GM19240 (cell line): ENCODE data around the gene VGLL4.
"Not testable (repeated sequence)": the region's sequence is repeated elsewhere in the genome, so short reads cannot be mapped to it uniquely, and the experiment has no call there.

Experiments
- DNase-seq: peaks from one replicate; pipeline ENCODE4 v3.0.0; 2011; ENCODE audit warnings: low spot score; ENCODE audit not compliant: insufficient read length

VGLL4 gene

GRCh38 chr3:11643605-11644087 lies at the start of gene VGLL4:
Gene VGLL4 (minus strand): TSS chr3:11643915. CDS start chr3:11643518, 397 bp downstream.
- peak; percentile 29 for DNase-seq

DNA sequence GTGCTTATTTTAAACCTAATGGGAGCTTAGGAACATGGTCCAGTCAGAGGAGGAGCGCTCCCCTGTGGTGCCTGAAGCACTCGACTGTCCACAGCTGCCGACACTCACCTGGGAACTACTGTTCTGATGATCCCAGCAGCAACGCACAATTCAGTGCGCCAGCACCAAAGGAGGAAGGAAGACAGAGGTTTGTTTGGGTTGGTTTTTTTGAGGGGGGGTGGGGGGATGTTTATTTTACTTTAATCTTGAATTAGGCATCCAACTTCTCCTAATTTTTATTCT lies 48.8 kb upstream of the VGLL4 start:
- DNase-seq = no peak

DNA sequence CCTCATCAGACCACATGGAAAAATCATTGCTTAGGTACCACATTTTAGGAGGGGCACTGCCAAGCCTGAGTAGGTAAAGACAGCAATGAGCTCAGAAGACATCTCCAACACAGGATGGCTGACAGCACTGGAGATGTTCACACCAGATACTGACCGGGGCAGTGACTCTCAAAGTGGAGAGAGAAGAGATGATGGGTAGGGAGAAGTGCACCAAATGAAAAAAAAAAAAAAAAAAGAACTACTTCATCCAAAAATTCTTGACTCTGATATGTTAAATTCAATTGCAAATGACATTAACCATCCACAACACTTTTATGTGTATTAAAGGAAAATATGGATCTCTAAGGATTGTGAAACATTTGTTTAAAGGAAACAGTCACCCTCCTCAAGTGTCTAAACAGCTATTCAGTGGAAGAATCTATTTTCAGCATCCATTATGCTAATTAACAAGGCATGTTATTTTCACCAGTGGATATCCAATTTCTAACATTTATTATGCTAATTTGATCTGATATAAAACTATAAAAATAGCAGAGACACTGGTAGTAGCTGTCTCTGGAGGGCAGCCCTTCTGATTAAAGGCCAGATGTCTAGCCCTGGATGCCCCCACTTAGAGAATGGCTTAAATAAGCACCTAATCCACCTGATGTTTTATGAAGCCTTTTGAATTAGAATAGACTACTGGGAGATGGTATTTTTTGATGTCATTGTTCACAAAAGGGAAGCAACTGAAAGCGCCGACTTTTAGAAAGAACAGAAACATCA lies 48.2 kb upstream of the VGLL4 start:
- no peak for DNase-seq

DNA sequence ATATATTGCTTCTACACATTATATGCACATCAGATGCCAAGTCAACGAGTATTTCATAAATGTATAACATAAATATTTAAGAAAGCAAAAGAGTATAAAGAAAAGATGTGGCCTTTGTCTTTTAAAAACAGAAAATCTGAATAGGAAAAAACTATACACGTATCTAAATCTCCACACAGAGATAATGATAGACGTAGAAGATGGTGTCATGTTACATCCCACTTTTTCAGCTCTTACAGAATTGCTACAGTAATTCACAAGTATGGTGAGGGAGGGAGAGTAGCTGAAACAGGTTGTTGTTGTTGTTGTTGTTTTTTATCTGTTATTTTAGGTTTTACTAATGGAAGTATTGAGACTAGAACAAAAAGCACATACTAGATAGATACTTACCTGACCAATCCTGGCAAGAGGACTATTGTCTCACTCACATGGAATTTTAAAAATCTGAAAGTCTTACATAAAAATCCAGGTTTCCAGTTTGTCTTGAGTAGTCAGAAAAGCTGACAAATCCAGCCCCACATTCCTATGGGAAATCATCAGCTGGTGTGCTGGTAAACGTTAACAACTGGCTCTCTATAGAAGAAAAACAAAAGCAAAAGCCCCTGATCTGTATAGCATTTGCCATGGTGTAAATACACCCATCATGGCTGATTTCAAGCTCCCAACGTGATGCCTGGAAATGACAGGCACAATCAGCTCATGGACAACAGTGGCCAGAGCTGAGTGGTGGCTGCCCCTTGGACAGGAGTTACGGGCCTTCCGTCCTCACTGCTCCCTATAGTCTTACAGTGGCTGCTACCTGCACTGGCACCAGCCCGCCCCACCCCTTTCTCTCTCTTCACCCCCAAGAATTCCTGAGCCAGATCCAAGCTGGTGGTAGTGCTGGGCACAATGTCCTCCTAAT lies 47.4 kb upstream of the VGLL4 start:
- DNase-seq = no peak

GRCh38 chr3:11689749-11690148 lies 46.0 kb upstream of the VGLL4 start:
- DNase-seq = no peak

DNA sequence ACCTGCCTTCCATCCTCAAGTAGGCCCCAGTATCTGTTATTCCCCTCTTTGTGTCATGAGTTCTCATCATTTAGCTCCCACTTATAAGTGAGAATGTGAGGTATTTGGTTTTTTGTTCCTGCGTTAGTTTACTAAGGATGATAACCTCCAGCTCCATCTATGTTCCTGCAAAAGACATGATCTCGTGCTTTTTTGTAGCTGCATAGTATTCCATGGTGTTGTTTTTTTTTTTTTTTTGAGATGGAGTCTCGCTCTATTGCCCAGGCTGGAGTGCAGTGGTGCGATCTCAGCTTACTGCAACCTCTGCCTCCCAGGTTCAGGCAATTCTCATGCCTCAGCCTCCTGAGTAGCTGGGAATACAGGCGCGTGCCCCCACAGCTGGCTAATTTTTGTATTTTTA lies 41.3 kb upstream of the VGLL4 start:
- not testable (repeated sequence) for DNase-seq

DNA sequence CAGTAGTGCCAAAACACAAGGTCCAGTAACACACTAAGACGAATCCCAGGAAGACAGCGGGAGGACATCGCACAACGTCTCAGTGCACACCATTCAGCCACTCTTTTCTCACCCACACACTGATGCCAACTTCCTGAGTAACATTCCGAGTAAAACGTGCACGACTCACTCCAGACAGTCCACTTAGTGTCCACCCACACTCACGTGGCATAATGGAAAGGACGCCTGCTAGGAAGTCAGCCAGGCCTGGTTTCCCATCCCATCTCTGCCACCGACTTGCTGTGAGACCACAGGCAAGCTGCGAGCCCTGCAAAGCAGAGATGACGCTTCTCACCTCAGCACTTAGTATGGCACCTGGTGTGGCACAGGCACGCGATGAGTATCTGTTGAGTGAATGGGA lies 36.8 kb upstream of the VGLL4 start:
- DNase-seq = no peak

DNA sequence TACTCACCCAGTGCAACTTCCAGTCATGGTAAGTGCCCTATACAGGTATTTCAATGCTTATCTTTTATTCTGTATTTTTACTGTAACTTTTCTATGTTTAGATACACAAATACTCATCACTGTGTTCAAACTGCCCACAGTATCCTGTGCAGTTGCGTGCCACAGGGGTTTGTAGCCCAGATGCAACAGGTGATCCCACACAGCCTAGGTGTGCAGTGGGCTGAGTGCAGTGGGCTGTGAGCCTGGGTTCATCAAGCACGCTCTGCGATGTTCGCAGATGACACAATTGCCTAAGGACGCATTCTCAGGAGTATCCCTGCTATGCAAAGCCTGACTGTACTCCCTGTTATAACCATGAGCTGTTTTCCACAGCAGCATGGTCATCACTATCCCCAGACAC lies 36.2 kb upstream of the VGLL4 start:
- no peak for DNase-seq

DNA sequence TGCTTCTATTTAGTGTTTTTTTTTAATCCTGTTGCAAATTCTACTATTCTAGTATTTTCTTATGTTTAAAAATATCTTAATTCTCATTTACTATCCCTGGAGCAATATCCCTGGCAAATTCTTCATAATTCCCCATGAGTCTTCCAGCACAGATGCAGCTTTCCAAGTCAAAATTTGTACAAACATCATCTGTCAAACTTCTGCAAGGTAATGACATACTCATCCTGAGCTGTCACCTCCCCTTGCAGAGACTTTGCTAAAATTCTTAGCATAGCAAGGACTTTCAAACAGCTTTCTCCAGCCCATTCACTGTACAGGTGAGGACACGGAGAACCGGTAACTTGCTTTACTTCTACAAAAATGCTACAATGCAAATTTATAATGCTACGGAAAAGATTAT lies 28.6 kb upstream of the VGLL4 start:
- DNase-seq = no peak

DNA sequence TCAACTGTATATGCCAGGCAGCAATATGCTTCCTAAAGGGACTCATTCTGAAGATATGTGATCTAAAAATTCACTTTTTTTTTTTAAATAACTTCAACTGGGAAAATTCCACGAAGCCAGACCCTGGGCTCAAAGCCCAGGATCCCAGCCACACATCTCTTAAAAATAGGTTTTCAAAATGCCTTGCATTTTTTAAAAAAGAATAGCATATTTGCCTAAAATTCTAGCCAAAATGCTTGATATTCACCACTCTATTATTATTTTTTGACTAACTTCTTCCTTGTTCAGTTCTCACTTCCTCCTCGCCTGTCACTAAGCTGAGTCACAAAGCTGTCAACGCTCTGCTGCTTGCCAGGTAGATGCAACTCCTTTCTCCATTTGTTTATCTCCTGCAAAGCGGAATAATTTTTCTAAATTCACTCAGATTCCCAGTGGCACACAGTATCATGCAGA lies 28.0 kb upstream of the VGLL4 start:
- peak; percentile 39 for DNase-seq

DNA sequence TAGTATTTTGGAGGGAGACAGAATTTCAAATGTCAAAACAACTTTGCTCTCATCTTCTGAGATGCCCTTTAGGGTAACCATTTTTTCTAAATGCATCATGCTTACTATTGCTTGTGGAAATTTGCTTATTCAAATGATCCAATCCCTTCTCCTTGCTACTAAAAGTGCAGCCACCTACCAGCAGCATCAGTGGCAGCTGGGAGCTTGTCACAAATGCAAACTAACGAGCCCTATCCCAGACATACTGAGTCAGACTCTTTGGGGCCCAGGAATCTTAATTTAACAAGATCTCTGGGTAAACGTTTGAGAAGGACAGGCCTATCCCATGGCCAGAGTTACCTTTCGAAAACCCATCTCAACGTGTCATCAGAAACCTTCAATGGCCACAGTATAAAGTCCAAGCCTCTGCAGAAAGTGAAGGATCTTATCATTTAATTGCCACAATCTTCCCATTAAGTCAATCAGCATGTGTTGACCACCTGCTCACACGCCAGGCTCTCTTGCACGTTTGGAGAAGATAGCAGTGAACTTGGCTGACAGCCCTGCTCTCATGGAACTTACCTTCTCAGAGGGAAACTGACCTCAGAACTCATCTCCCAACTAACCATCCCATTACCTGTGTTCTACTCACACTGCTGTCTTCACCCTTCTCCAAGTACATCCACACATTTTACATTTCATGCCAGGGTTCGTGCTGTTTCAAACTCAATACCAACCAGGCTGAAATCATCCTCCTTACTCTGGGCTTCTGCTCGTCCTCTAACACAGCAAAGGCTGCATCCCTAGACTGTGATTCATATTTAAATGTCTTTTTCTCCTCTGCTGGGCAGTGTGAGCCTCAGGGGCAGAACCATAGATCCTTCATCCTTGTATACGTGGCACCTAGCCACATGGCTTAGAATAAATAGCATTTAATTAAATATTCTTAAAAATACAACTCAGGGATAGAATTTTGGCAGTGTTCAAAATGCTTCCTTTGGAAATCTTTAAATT lies 24.8 kb upstream of the VGLL4 start:
- DNase-seq = no peak

- no peak for DNase-seq
These were observed 21.6 kb upstream of the VGLL4 start for GRCh38 chr3:11665331-11665730.

DNA sequence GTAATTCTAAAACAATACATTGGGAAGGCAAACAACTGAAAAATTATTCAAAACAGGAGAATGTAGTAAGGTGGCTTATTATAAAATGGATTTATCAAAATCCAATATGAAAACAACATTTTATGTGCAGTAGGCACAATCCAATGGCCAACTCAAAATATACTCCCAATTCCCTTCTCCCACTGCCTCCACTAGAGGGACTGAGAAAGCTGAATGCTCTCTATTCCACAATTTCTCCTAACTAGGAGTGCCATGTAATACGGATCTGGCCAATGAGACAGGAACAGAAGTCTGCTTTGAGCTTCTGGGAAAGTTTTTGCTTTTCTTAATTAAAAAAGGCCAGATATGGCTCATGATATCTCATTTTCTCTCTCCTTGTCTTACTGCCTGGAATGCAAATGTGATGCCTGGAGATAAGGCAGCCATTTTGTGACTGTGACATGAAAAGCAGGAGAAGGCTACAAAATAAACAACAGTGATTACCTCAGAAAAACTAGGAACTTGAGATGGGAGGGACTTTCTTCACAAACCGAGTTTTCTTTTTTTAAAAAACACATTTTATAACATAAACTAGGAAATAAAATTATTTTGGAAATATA lies 18.8 kb upstream of the VGLL4 start:
- DNase-seq = no peak

DNA sequence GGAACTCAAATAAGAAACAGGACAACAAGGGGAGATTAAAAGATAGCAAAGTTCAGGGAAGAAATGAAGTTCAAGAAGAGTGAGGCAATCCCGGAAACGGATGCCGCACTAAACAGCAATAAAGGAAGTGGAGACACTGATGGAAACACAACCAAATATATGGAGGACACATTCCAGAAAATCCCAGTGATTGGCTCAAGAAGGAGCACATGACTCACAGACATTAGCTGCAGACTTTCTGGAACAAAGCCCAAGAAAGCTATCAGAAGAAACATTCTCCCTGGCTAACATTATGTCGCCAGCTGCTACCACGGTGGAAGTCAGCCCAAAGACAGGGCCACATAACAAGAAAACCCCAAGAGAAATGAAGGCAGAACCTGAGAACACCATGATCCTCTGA lies 18.1 kb upstream of the VGLL4 start:
- DNase-seq = no peak

GRCh38 chr3:11661052-11661656 lies 17.4 kb upstream of the VGLL4 start:
- DNase-seq = no peak

DNA sequence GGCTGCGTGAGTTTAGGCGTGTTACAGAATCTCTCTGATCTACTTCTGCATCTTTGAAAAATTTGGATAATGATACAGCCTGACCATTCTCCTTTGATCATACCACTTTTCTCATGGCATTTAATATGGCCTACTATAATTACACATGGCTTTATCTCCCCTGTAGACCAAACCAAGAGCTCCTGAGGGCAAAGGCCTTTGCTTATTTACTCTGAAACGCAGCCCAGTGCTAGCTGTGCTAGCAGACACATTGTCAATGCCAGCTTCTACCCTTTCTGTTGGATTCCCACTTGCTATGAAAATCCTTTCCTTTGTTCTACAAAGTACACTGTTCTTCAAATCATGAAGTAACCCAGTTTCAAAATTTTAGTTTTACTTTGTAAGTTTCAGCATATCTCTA lies 16.5 kb upstream of the VGLL4 start:
- no peak for DNase-seq

DNA sequence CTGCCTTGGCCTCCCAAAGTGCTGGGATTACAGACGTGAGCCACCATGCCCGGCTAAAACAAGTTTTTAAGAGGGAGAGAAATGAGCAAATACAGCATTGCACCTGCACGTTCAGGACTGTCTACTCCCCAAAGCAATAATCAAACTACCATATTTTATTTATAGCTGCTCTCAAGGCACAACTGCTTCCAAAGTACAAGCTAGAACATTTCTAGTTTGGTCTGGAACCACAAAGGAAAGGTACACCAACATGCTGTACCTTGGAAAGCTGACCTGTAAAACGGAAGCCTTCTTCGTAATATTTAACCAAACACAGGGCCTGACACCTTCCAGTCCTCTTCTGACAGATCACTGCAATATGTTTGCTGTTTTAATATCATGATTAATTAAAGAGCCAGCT lies 14.5 kb upstream of the VGLL4 start:
- DNase-seq = no peak

DNA sequence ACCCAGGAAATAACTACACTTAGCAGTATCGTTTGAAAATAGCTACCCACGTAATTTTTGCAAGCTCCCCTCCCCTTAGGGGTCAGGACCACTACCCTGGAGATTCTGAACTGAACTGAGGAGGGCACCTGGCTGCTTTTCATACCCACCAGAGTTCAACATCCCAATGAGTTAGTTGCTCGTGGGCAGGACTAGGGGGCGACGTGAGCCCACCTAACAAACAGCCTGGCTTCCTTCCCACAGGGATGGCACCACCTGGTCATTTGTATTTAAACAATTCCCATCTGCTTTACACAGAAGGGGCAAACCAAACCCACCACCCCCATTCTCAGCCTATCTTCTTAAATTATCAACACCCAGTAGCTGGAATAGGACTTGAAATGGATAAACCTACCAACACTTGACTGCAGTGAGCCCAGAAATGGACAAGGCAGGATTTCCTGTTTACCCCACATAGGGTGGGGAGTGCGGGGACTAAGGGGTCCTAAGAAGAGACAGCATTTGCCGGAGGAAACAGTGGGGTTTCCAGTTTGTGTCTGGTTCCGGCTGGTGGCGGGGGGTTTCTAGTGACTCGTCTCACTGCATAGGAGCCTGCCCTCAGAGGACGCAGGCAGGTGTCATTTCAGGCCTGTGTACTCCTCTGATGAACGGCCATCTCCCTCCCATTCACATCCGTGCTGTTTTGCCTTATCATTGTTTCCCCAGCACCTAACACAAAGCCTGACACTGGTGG lies 11.6 kb upstream of the VGLL4 start:
- DNase-seq = no peak

DNA sequence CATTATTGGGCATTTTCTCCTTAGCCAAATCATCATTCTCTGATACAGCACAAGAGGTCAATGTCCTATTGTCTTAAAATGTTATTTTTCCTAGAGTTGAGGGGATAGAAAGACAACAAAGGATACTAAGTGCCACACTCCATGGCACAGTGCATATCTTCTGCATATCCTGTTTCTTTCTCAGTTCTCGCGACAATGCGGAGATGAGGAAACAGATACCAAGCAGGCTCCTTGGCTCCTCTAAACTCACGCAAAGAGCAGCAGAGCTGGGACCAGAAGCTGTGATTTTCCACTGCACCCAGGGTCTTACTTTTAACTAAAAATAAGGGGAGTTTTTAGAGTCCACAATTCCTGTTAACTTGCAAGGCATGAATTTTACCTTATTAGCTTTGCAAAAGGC lies 10.5 kb upstream of the VGLL4 start:
- DNase-seq = no peak
